Activated naive CD8-positive, alpha-beta T cell treated with anti-CD3 and anti-CD28 coated beads for 36 hours (primary cell): ENCODE results near the gene CALN1. TPM values are rescaled to one million over a fixed set of nuclear protein-coding genes. Genes with fewer than 3 reads are reported as not detected.

Experiments
- DNase-seq: peaks from one replicate; pipeline ENCODE4 v3.0.0; 2021
- H3K27ac Mint-ChIP-seq: one replicate; pipeline ENCODE4 v1.8.0; 2022; ENCODE audit warnings: mild to moderate bottlenecking, moderate library complexity, mixed read lengths
- H3K27me3 Mint-ChIP-seq: one replicate; pipeline ENCODE4 v1.8.0; 2022; ENCODE audit warnings: mild to moderate bottlenecking, mixed read lengths
- H3K36me3 Mint-ChIP-seq: one replicate; pipeline ENCODE4 v1.8.0; 2021; ENCODE audit warnings: mild to moderate bottlenecking, mixed read lengths
- H3K4me1 Mint-ChIP-seq: one replicate; pipeline ENCODE4 v1.8.0; 2021; ENCODE audit warnings: mixed read lengths
- H3K4me3 Mint-ChIP-seq: one replicate; pipeline ENCODE4 v1.8.0; 2022; ENCODE audit warnings: mild to moderate bottlenecking, moderate library complexity, mixed read lengths
- H3K9me3 Mint-ChIP-seq: one replicate; pipeline ENCODE4 v1.8.0; 2022; ENCODE audit warnings: mixed read lengths
- total RNA-seq, 2 experiments: library from RNA; stranded (reverse); gene quantifications; one replicate each; pipeline ENCODE4 v1.2.3, GENCODE V29; 2021

The CALN1 gene
- total RNA-seq, 2 experiments from 2014 or later, result not detected

GRCh38 chr7:71801976-71802375, 610.2 kb downstream of the CALN1 start:
- Mint-ChIP-seq H3K9me3 (peaks cover 11% of the 10 kb centered on the region), H3K4me3 (no peak overlapping the region), H3K27ac (no peak overlapping the region), H3K4me1 (no peaks in the 10 kb centered on the region), H3K27me3 (no peaks in the 10 kb centered on the region), H3K36me3 (no peaks in the 10 kb centered on the region)
- no peak for DNase-seq

- no peak for DNase-seq
- Mint-ChIP-seq H3K36me3 (no peaks in the 10 kb centered on the region), H3K4me1 (no peaks in the 10 kb centered on the region), H3K27ac (no peak overlapping the region), H3K4me3 (no peak overlapping the region), H3K27me3 (no peaks in the 10 kb centered on the region), H3K9me3 (peaks cover 4% of the 10 kb centered on the region)
Measured at GRCh38 chr7:71800321-71800720, 611.8 kb downstream of the CALN1 start.

GRCh38 chr7:71795410-71795809, 616.7 kb downstream of the CALN1 start:
- Mint-ChIP-seq H3K27me3 (no peaks in the 10 kb centered on the region), H3K9me3 (peaks cover 8% of the 10 kb centered on the region), H3K4me1 (no peaks in the 10 kb centered on the region), H3K36me3 (no peaks in the 10 kb centered on the region), H3K4me3 (no peak overlapping the region), H3K27ac (no peak overlapping the region)
- no peak for DNase-seq

- H3K4me3 Mint-ChIP-seq, result no peak overlapping the region
- H3K27me3 Mint-ChIP-seq, result no peaks in the 10 kb centered on the region
- no peak overlapping the region for H3K27ac Mint-ChIP-seq
- H3K4me1 Mint-ChIP-seq, result no peaks in the 10 kb centered on the region
- H3K36me3 Mint-ChIP-seq, result no peaks in the 10 kb centered on the region
- H3K9me3 Mint-ChIP-seq, result peaks cover 12% of the 10 kb centered on the region
- DNase-seq, result no peak
Measured at GRCh38 chr7:71793251-71793650, 618.9 kb downstream of the CALN1 start.

GRCh38 chr7:71787513-71787912, 624.6 kb downstream of the CALN1 start:
- no peaks in the 10 kb centered on the region for H3K36me3 Mint-ChIP-seq
- H3K4me3 Mint-ChIP-seq, result no peak overlapping the region
- H3K4me1 Mint-ChIP-seq, result no peaks in the 10 kb centered on the region
- H3K27me3 Mint-ChIP-seq, result no peaks in the 10 kb centered on the region
- no peak overlapping the region for H3K27ac Mint-ChIP-seq
- H3K9me3 Mint-ChIP-seq, result peaks cover 14% of the 10 kb centered on the region
- DNase-seq, result no peak

GRCh38 chr7:71785216-71785615, 626.9 kb downstream of the CALN1 start:
- Mint-ChIP-seq H3K27me3 (no peaks in the 10 kb centered on the region), H3K27ac (no peak overlapping the region), H3K9me3 (peaks cover 11% of the 10 kb centered on the region), H3K4me1 (no peaks in the 10 kb centered on the region), H3K36me3 (no peaks in the 10 kb centered on the region), H3K4me3 (no peak overlapping the region)
- no peak for DNase-seq

GRCh38 chr7:71784781-71785180, 627.4 kb downstream of the CALN1 start:
- no peak overlapping the region for H3K27ac Mint-ChIP-seq
- H3K4me1 Mint-ChIP-seq, result no peaks in the 10 kb centered on the region
- H3K4me3 Mint-ChIP-seq, result no peak overlapping the region
- no peak for DNase-seq
- no peaks in the 10 kb centered on the region for H3K27me3 Mint-ChIP-seq
- H3K9me3 Mint-ChIP-seq, result peaks cover 8% of the 10 kb centered on the region
- no peaks in the 10 kb centered on the region for H3K36me3 Mint-ChIP-seq

- H3K4me1 Mint-ChIP-seq, result no peaks in the 10 kb centered on the region
- no peak overlapping the region for H3K4me3 Mint-ChIP-seq
- peaks cover 8% of the 10 kb centered on the region for H3K9me3 Mint-ChIP-seq
- no peak for DNase-seq
- no peak overlapping the region for H3K27ac Mint-ChIP-seq
- no peaks in the 10 kb centered on the region for H3K36me3 Mint-ChIP-seq
- no peaks in the 10 kb centered on the region for H3K27me3 Mint-ChIP-seq
Measured at GRCh38 chr7:71784180-71784579, 628.0 kb downstream of the CALN1 start.

- H3K36me3 Mint-ChIP-seq, result no peaks in the 10 kb centered on the region
- no peaks in the 10 kb centered on the region for H3K4me1 Mint-ChIP-seq
- no peak overlapping the region for H3K4me3 Mint-ChIP-seq
- H3K9me3 Mint-ChIP-seq, result peaks cover 8% of the 10 kb centered on the region
- no peak overlapping the region for H3K27ac Mint-ChIP-seq
- H3K27me3 Mint-ChIP-seq, result no peaks in the 10 kb centered on the region
- DNase-seq, result no peak
Measured at GRCh38 chr7:71783779-71784178, 628.4 kb downstream of the CALN1 start.

- DNase-seq, result no peak
- H3K27ac Mint-ChIP-seq, result no peak overlapping the region
- no peaks in the 10 kb centered on the region for H3K27me3 Mint-ChIP-seq
- no peaks in the 10 kb centered on the region for H3K4me1 Mint-ChIP-seq
- H3K36me3 Mint-ChIP-seq, result no peaks in the 10 kb centered on the region
- H3K4me3 Mint-ChIP-seq, result no peak overlapping the region
- H3K9me3 Mint-ChIP-seq, result peaks cover 2% of the 10 kb centered on the region
Measured at GRCh38 chr7:71782051-71782450, 630.1 kb downstream of the CALN1 start.

GRCh38 chr7:71780282-71780681, 631.9 kb downstream of the CALN1 start:
- H3K4me3 Mint-ChIP-seq, result no peak overlapping the region
- no peaks in the 10 kb centered on the region for H3K9me3 Mint-ChIP-seq
- no peaks in the 10 kb centered on the region for H3K27me3 Mint-ChIP-seq
- H3K4me1 Mint-ChIP-seq, result no peaks in the 10 kb centered on the region
- H3K36me3 Mint-ChIP-seq, result no peaks in the 10 kb centered on the region
- DNase-seq, result no peak
- H3K27ac Mint-ChIP-seq, result no peak overlapping the region

GRCh38 chr7:71777278-71777677, 634.9 kb downstream of the CALN1 start:
- Mint-ChIP-seq H3K4me1 (no peaks in the 10 kb centered on the region), H3K36me3 (no peaks in the 10 kb centered on the region), H3K4me3 (no peak overlapping the region), H3K27ac (no peak overlapping the region), H3K9me3 (no peaks in the 10 kb centered on the region), H3K27me3 (no peaks in the 10 kb centered on the region)
- DNase-seq, result no peak

GRCh38 chr7:71776726-71777125, 635.4 kb downstream of the CALN1 start:
- no peak overlapping the region for H3K27ac Mint-ChIP-seq
- DNase-seq, result no peak
- H3K27me3 Mint-ChIP-seq, result no peaks in the 10 kb centered on the region
- H3K4me1 Mint-ChIP-seq, result no peaks in the 10 kb centered on the region
- no peaks in the 10 kb centered on the region for H3K9me3 Mint-ChIP-seq
- no peaks in the 10 kb centered on the region for H3K36me3 Mint-ChIP-seq
- H3K4me3 Mint-ChIP-seq, result no peak overlapping the region

GRCh38 chr7:71775648-71776047, 636.5 kb downstream of the CALN1 start:
- no peaks in the 10 kb centered on the region for H3K4me1 Mint-ChIP-seq
- DNase-seq, result no peak
- no peak overlapping the region for H3K27ac Mint-ChIP-seq
- no peaks in the 10 kb centered on the region for H3K27me3 Mint-ChIP-seq
- no peaks in the 10 kb centered on the region for H3K36me3 Mint-ChIP-seq
- H3K4me3 Mint-ChIP-seq, result no peak overlapping the region
- H3K9me3 Mint-ChIP-seq, result no peaks in the 10 kb centered on the region

- Mint-ChIP-seq H3K9me3 (no peaks in the 10 kb centered on the region), H3K27ac (no peak overlapping the region), H3K27me3 (no peaks in the 10 kb centered on the region), H3K4me1 (no peaks in the 10 kb centered on the region), H3K4me3 (no peak overlapping the region), H3K36me3 (no peaks in the 10 kb centered on the region)
- DNase-seq, result no peak
Measured at GRCh38 chr7:71772779-71773178, 639.4 kb downstream of the CALN1 start.

GRCh38 chr7:71770269-71770907, 641.8 kb downstream of the CALN1 start:
- Mint-ChIP-seq H3K9me3 (no peaks in the 10 kb centered on the region), H3K36me3 (no peaks in the 10 kb centered on the region), H3K27me3 (no peaks in the 10 kb centered on the region), H3K4me1 (no peaks in the 10 kb centered on the region), H3K27ac (no peak overlapping the region), H3K4me3 (no peak overlapping the region)
- no peak for DNase-seq
